K562 (cell line): ENCODE data around the gene CCDC69. TPM values are rescaled to one million over a fixed set of nuclear protein-coding genes. Genes with fewer than 3 reads are reported as not detected.
"Not testable (repeated sequence)": the region's sequence is repeated elsewhere in the genome, so short reads cannot be mapped to it uniquely, and the experiment has no call there.

Experiments
- ATAC-seq: fragments of 200-7000 bp; cut with Tn5 transposase; 3 replicates; pipeline ENCODE4 v1.9.1; 2020; ENCODE audit warnings: moderate library complexity
- BruUV-seq: library from RNA; stranded (reverse); fragments of 400-500 nt; replicated peaks from 2 replicates; lab custom pipeline; 2021; lab: Mats Ljungman, UMichigan
- CTCF ChIA-PET: fragments of 300-600 bp; formaldehyde crosslinking; extraction: SDS; loops from one replicate; lab custom pipeline; 2021; ENCODE audit warnings: low intra/inter-chr PET ratio; lab: Yijun Ruan, JAX
- POLR2A ChIA-PET: fragments of 300-600, 350-650 bp; sonication (Branson Sonifier 250); formaldehyde crosslinking; extraction: SDS; loops from one replicate; lab custom pipeline; 2021; ENCODE audit warnings: antibody characterized with exemption, inconsistent platforms; lab: Yijun Ruan, JAX
- DNase-seq, 4 experiments: peaks; one replicate each; pipeline versions ENCODE4 v3.0.0 to v3.0.0-alpha.2; 2011 to 2018; ENCODE audit warnings: low spot score in 3 of 4, mixed read lengths in 3 of 4; ENCODE audit errors: extremely low read depth in 1 of 4
- FAIRE-seq: peaks from 2 replicates; lab custom pipeline; 2011; peaks lifted over from hg19 to GRCh38; lab: Jason Lieb, UNC
- H2AFZ ChIP-seq: 2 replicates; pipeline ENCODE4 v1.6.0; 2011; ENCODE audit warnings: low read depth, low read length, control low read depth, inconsistent platforms
- H3K27ac ChIP-seq: fragments of 200-600 bp; 3 replicates; pipeline ENCODE4 v1.8.0; 2011; ENCODE audit warnings: low read depth, mild to moderate bottlenecking, control low read depth, inconsistent platforms, low read length, moderate library complexity, mixed read lengths; ENCODE audit errors: extremely low read depth
- H3K27me3 ChIP-seq, 2 experiments: fragments of 300-600 bp in 1 of 2; 2 replicates in 1 of 2; 3 replicates in 1 of 2; pipeline versions ENCODE4 v1.6.0 to v1.8.0; 2011; ENCODE audit warnings: inconsistent platforms in 2 of 2, low read length in 2 of 2, mild to moderate bottlenecking in 1 of 2, mixed read lengths in 1 of 2, moderate library complexity in 1 of 2; ENCODE audit not compliant: control insufficient read depth in 2 of 2, insufficient read depth in 2 of 2
- H3K36me3 ChIP-seq: fragments of 300-600 bp; 3 replicates; pipeline ENCODE4 v1.8.0; 2011; ENCODE audit warnings: mild to moderate bottlenecking, low read length, inconsistent platforms; ENCODE audit not compliant: control insufficient read depth, insufficient read depth
- H3K4me1 ChIP-seq, 2 experiments: fragments of 200-600 bp in 1 of 2; replicated peaks in 1 of 2; 2 replicates in 1 of 2; 3 replicates in 1 of 2; pipeline versions ENCODE4 v1.5.1 to v1.8.0; 2011; ENCODE audit warnings: inconsistent platforms in 2 of 2, low read length in 2 of 2, mild to moderate bottlenecking in 1 of 2, mixed read lengths in 1 of 2, moderate library complexity in 1 of 2; ENCODE audit not compliant: control insufficient read depth in 2 of 2, insufficient read depth in 2 of 2
- H3K4me2 ChIP-seq: 2 replicates; pipeline ENCODE4 v1.6.1; 2011; ENCODE audit warnings: low read length, control low read depth, inconsistent platforms, mixed read lengths; ENCODE audit not compliant: insufficient read depth
- H3K4me3 ChIP-seq: fragments of 200-600 bp; sonication (generic), shearing (Covaris generic); 2 replicates; pipeline ENCODE4 v1.5.1; 2016; ENCODE audit warnings: control low read depth, inconsistent platforms
- H3K79me2 ChIP-seq: fragments of 200-600 bp; 3 replicates; pipeline ENCODE4 v1.8.0; 2011; ENCODE audit warnings: low read length, inconsistent platforms; ENCODE audit not compliant: control insufficient read depth, insufficient read depth
- H3K9ac ChIP-seq, 2 experiments: 2 replicates each; pipeline versions ENCODE4 v1.6.0 to v1.6.1; 2011; ENCODE audit warnings: low read depth in 2 of 2, low read length in 2 of 2, control low read depth in 1 of 2, inconsistent platforms in 1 of 2, mild to moderate bottlenecking in 1 of 2, mixed read lengths in 1 of 2; ENCODE audit not compliant: insufficient read depth in 1 of 2
- H3K9me1 ChIP-seq: one replicate; pipeline ENCODE4 v1.6.0; 2011; ENCODE audit warnings: inconsistent platforms, mild to moderate bottlenecking, low read length, moderate library complexity; ENCODE audit not compliant: control insufficient read depth, insufficient read depth
- H3K9me3 ChIP-seq: replicated peaks from 2 replicates; pipeline ENCODE4 v1.5.1; 2011; ENCODE audit warnings: low read depth, low read length, inconsistent platforms; ENCODE audit not compliant: control insufficient read depth, insufficient read depth
- H4K20me1 ChIP-seq: replicated peaks from 2 replicates; pipeline ENCODE4 v1.6.1; 2011; ENCODE audit warnings: low read length, inconsistent platforms, mixed read lengths; ENCODE audit not compliant: control insufficient read depth, insufficient read depth
- ZBTB17 ChIP-seq: fragments of 450-650 bp; formaldehyde crosslinking; IDR thresholded peaks from 2 replicates; pipeline ENCODE4 v1.4.0; 2020; ENCODE audit warnings: mild to moderate bottlenecking
- ZC3H4 ChIP-seq: sonication (generic); formaldehyde crosslinking; IDR thresholded peaks from 2 replicates; pipeline ENCODE4 v1.9.0; 2021; ENCODE audit warnings: missing genetic modification reagents, borderline replicate concordance
- WGBS: fragments of 100-300 bp; shearing (Covaris generic); methylation state at CpG from one replicate; pipeline ENCODE4 v1.1.6; 2016; ENCODE audit warnings: low coverage, mixed read lengths; ENCODE audit not compliant: insufficient coverage; ENCODE audit errors: missing lambda C conversion rate; 5-methylcytosine and 5-hydroxymethylcytosine counted together
- in situ Hi-C: fragments of 300-500 bp; cut with MboI; formaldehyde crosslinking; loops from 4 replicates; pipeline ENCODE4 v1.15.0; 2018; ENCODE audit warnings: inconsistent platforms, mixed read lengths
- intact Hi-C: fragments of 100-400 bp; cut with micrococcal nuclease; formaldehyde crosslinking; loops from 2 replicates; pipeline ENCODE4 v1.14.2; 2022
- polyA plus RNA-seq, 8 experiments: library from polyadenylated mRNA; depleted of rRNA in 4 of 8; stranded (reverse) in 5 of 8; unstranded in 3 of 8; fragments of >200 nt; fragmentation: Nextera tagmentation in 2 of 8; fragmentation: Illumina TruSeq in 1 of 8; extraction: Ambion mirVana in 2 of 8; extraction: Trizol in 1 of 8; gene quantifications; 2 replicates each; pipeline versions ENCODE4 v1.2.1 to v1.2.3, GENCODE V29; 2011 to 2014; ENCODE audit warnings: inconsistent platforms in 1 of 8, missing spikeins in 1 of 8
- total RNA-seq, 7 experiments: library from RNA; depleted of rRNA in 6 of 7; stranded (reverse); fragments of >200 nt in 6 of 7; fragmentation: Illumina TruSeq in 2 of 7; extraction: Trizol in 2 of 7; gene quantifications; 2 replicates each; pipeline versions ENCODE4 v1.2.1 to v1.2.3, GENCODE V29; 2011 to 2021; ENCODE audit warnings: low replicate concordance in 1 of 7
- TF ChIP-seq, protein P1 (sequence below): fragments of 200-800 bp; sonication (Bioruptor generic); IDR thresholded peaks from 2 replicates; pipeline ENCODE4 v1.6.1; 2017; ENCODE audit warnings: missing genetic modification characterization, missing compliant biosample characterization
- TF ChIP-seq, protein P2 (sequence below): fragments of 250-450 bp; sonication (Bioruptor Pico); IDR thresholded peaks from 2 replicates; pipeline ENCODE4 v1.9.0; 2021; ENCODE audit warnings: mild to moderate bottlenecking
- TF ChIP-seq, protein P3 (sequence below): sonication (generic); formaldehyde crosslinking; IDR thresholded peaks from 2 replicates; pipeline ENCODE4 v1.5.0; 2020; ENCODE audit warnings: missing genetic modification reagents

Gene CCDC69
- total and polyA plus RNA-seq, 9 of the 15 experiments (the other 6 are each of a cell fraction or from before 2014, with no cell fraction given): 0.65 to 12.2 (median 7.6) TPM

DNA sequence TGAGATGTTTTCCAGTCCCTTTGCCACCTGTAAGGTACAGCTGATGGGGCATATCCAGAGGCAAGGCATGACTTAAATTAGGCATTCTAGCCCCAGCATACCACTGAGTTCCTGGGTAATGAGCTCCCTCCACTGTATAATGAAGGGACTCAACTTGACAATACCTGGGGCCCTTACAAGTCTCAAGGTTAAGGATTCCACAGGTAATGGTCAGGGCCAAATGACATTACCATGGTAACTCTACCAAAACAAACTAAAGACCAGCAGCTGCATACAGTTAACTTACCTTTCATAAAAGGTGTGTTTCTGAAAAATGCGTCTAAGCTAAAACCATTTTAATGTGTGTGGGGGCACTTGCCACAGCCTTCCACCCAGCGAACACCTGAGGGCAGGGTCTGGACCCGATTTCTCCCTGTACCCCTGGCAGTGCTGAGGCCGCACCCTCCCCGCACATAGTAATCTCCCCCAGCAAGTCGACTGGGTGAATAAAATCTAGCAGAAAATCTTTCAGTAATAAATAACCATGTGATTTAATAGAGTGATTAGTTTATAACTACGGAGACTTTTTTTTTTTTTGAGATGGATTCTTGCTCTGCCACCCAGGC, 24.2 kb downstream of the CCDC69 start (continued):
- TF ChIP-seq, protein P1, sequence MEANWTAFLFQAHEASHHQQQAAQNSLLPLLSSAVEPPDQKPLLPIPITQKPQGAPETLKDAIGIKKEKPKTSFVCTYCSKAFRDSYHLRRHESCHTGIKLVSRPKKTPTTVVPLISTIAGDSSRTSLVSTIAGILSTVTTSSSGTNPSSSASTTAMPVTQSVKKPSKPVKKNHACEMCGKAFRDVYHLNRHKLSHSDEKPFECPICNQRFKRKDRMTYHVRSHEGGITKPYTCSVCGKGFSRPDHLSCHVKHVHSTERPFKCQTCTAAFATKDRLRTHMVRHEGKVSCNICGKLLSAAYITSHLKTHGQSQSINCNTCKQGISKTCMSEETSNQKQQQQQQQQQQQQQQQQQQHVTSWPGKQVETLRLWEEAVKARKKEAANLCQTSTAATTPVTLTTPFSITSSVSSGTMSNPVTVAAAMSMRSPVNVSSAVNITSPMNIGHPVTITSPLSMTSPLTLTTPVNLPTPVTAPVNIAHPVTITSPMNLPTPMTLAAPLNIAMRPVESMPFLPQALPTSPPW: no peak
- TF ChIP-seq, all 486 proteins: peak for 0

DNA sequence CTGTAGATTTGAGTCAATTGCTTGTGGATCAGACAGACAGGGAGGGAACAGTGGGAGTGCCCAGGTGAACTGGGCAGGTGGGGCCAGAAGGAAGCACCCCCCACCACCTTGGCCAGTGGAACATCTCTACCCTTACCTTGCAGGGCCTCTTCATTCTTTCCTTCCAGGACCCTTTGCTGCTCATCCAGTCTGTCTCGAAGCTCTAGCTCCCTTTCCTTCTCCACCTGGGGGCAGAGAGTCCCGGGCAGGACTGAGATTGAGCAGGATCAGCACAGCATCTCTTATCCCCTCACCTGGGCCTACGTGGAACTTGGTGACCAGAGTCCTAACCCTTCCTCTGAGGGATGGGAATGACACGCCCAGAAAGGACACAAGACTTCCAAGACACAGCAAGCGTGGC, 25.0 kb downstream of the CCDC69 start:
- no TSS peak for BruUV-seq
- CTCF ChIA-PET: no interaction called here
- H3K79me2 ChIP-seq: no peaks in the 10 kb centered on the region
- no peaks in the 10 kb centered on the region for H3K9me3 ChIP-seq
- 33% methylated on average over 5 of the region's 5 CpGs for WGBS
- no peak overlapping the region for H3K27ac ChIP-seq
- H3K9ac ChIP-seq: no peak overlapping the region
- H3K4me3 ChIP-seq: no peak overlapping the region
- FAIRE-seq (no peak), ATAC-seq (no peak), DNase-seq (no peak)
- no peaks in the 10 kb centered on the region for H3K9me1 ChIP-seq
- no peaks in the 10 kb centered on the region for H4K20me1 ChIP-seq
- in situ Hi-C loops (no loop called here), intact Hi-C loops (no loop called here)
- no peak for TF ChIP-seq ZC3H4 (CRISPR knock-in tag)
- TF ChIP-seq, protein P2, sequence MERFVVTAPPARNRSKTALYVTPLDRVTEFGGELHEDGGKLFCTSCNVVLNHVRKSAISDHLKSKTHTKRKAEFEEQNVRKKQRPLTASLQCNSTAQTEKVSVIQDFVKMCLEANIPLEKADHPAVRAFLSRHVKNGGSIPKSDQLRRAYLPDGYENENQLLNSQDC (CRISPR knock-in tag): no peak
- no peak for TF ChIP-seq ZBTB17 (CRISPR knock-in tag)
- TF ChIP-seq, protein P3, sequence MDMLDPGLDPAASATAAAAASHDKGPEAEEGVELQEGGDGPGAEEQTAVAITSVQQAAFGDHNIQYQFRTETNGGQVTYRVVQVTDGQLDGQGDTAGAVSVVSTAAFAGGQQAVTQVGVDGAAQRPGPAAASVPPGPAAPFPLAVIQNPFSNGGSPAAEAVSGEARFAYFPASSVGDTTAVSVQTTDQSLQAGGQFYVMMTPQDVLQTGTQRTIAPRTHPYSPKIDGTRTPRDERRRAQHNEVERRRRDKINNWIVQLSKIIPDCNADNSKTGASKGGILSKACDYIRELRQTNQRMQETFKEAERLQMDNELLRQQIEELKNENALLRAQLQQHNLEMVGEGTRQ (CRISPR knock-in tag): no peak
- POLR2A ChIA-PET: no interaction called here
- H3K27me3 ChIP-seq: no peaks in the 10 kb centered on the region
- no peaks in the 10 kb centered on the region; a peak in 1 of 5 replicates for H3K4me1 ChIP-seq
- H3K4me2 ChIP-seq: no peak overlapping the region
- H2AFZ ChIP-seq: no peak overlapping the region
- H3K36me3 ChIP-seq: no peaks in the 10 kb centered on the region

DNA sequence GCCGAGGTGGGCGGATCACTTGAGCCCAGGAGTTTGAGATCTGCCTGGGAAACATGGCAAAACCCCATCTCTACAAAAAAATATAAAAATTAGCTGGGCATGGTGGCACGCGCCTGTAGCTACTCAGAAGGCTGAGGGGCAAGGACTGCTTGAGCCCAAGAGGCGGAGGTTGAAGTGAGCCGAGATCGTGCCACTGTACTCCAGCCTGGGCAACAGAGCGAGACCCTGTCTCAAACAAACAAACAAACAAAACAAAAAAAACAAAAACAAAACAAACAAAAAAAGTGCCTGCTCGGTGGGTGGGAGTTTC, 26.6 kb downstream of the CCDC69 start:
- in situ Hi-C loops, H2AFZ ChIP-seq, H3K4me1 ChIP-seq, H3K79me2 ChIP-seq, ATAC-seq, CTCF ChIA-PET, intact Hi-C loops, H3K9me1 ChIP-seq, H3K4me3 ChIP-seq, DNase-seq, H3K27me3 ChIP-seq, H3K9ac ChIP-seq, BruUV-seq, H4K20me1 ChIP-seq, H3K9me3 ChIP-seq, H3K4me2 ChIP-seq, H3K27ac ChIP-seq, FAIRE-seq, H3K36me3 ChIP-seq: not testable (repeated sequence)
- POLR2A ChIA-PET: interaction anchor here (0.5 kb wide), 1 partner anchor 13 kb away, joined by 4 read pairs; no protein-coding TSS in a partner anchor
- 48% methylated on average over 9 of the region's 9 CpGs for whole genome bisulfite sequencing
